ENCODE measurements around the gene IQCK.

DNA sequence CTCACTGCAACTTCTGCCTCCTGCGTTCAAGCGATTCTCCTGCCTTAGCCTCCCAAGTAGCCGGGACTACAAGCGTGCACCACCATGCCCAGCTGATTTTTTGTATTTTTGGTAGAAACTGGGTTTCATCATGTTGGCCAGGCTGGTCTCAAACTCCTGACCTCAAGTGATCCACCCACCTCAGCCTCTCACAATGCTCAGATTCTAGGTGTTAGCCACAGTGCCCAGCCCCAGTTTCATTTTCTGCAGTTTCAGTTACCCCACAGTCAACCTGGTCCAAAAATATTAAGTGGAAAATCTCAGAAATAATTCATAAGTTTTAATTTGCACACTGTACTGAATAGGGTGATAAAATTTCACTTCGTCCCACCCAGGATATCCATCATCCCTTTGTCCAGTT, 28.7 kb upstream of the IQCK start:
- TF ChIP-seq, protein P1, sequence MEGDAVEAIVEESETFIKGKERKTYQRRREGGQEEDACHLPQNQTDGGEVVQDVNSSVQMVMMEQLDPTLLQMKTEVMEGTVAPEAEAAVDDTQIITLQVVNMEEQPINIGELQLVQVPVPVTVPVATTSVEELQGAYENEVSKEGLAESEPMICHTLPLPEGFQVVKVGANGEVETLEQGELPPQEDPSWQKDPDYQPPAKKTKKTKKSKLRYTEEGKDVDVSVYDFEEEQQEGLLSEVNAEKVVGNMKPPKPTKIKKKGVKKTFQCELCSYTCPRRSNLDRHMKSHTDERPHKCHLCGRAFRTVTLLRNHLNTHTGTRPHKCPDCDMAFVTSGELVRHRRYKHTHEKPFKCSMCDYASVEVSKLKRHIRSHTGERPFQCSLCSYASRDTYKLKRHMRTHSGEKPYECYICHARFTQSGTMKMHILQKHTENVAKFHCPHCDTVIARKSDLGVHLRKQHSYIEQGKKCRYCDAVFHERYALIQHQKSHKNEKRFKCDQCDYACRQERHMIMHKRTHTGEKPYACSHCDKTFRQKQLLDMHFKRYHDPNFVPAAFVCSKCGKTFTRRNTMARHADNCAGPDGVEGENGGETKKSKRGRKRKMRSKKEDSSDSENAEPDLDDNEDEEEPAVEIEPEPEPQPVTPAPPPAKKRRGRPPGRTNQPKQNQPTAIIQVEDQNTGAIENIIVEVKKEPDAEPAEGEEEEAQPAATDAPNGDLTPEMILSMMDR (IDR thresholded peaks at IDR 0.05): no peak
- no peak for TF ChIP-seq EP300 (IDR thresholded peaks at IDR 0.05)
- TF ChIP-seq POLR2A (IDR thresholded peaks at IDR 0.05): no peak

Data from stomach (tissue), 4 donors.